Astrocyte (in vitro differentiated cells and primary cell): ENCODE data around the gene IQCN. TPM values are rescaled to one million over a fixed set of nuclear protein-coding genes. Genes with fewer than 3 reads are reported as not detected.

Experiments used
- DNase-seq: peaks from one replicate; pipeline ENCODE4 v3.0.0-alpha.2; 2010; ENCODE audit warnings: low read depth
- FAIRE-seq: peaks from 2 replicates; lab custom pipeline; 2011; peaks lifted over from hg19 to GRCh38; lab: Jason Lieb, UNC
- H2AFZ ChIP-seq: 2 replicates; pipeline ENCODE4 v1.6.0; 2012; ENCODE audit warnings: low read depth, low read length, inconsistent platforms
- H3K27ac ChIP-seq: 2 replicates; pipeline ENCODE4 v1.5.1; 2011; ENCODE audit warnings: low read depth, low read length, inconsistent platforms
- H3K27me3 ChIP-seq: 2 replicates; pipeline ENCODE4 v1.6.0; 2011; ENCODE audit warnings: low read length, inconsistent platforms; ENCODE audit not compliant: insufficient read depth
- H3K36me3 ChIP-seq: 2 replicates; pipeline ENCODE4 v1.5.1; 2011; ENCODE audit warnings: low read length, inconsistent platforms; ENCODE audit not compliant: insufficient read depth
- H3K4me1 ChIP-seq: 2 replicates; pipeline ENCODE4 v1.5.1; 2011; ENCODE audit warnings: low read length, inconsistent platforms; ENCODE audit not compliant: insufficient read depth
- H3K4me2 ChIP-seq: 2 replicates; pipeline ENCODE4 v1.6.0; 2012; ENCODE audit warnings: low read length, inconsistent platforms
- H3K4me3 ChIP-seq: 2 replicates; pipeline ENCODE4 v1.5.1; 2011; ENCODE audit warnings: low read depth, mild to moderate bottlenecking, low read length, inconsistent platforms; ENCODE audit not compliant: insufficient read depth
- H3K79me2 ChIP-seq: 2 replicates; pipeline ENCODE4 v1.6.0; 2012; ENCODE audit warnings: mild to moderate bottlenecking, low read length, inconsistent platforms; ENCODE audit not compliant: insufficient read depth
- H3K9ac ChIP-seq: 2 replicates; pipeline ENCODE4 v1.6.0; 2012; ENCODE audit warnings: mild to moderate bottlenecking, low read length, inconsistent platforms
- H3K9me3 ChIP-seq: 2 replicates; pipeline ENCODE4 v1.5.1; 2012; ENCODE audit warnings: low read depth, mild to moderate bottlenecking, low read length, inconsistent platforms; ENCODE audit not compliant: insufficient read depth
- H4K20me1 ChIP-seq: 2 replicates; pipeline ENCODE4 v1.6.0; 2012; ENCODE audit warnings: low read length, inconsistent platforms; ENCODE audit not compliant: insufficient read depth
- H3K27ac Mint-ChIP-seq: one replicate; pipeline ENCODE4 v1.8.0; 2021; ENCODE audit warnings: mild to moderate bottlenecking, mixed read lengths; ENCODE audit not compliant: unreplicated experiment
- H3K27me3 Mint-ChIP-seq: one replicate; pipeline ENCODE4 v1.8.0; 2021; ENCODE audit warnings: low read depth, mixed read lengths; ENCODE audit not compliant: unreplicated experiment
- H3K36me3 Mint-ChIP-seq: one replicate; pipeline ENCODE4 v1.8.0; 2021; ENCODE audit warnings: low read depth, mixed read lengths; ENCODE audit not compliant: unreplicated experiment
- H3K4me1 Mint-ChIP-seq: one replicate; pipeline ENCODE4 v1.8.0; 2021; ENCODE audit warnings: low read depth, mixed read lengths; ENCODE audit not compliant: unreplicated experiment
- H3K4me3 Mint-ChIP-seq: one replicate; pipeline ENCODE4 v1.8.0; 2021; ENCODE audit warnings: mild to moderate bottlenecking, moderate library complexity, mixed read lengths; ENCODE audit not compliant: unreplicated experiment
- H3K9me3 Mint-ChIP-seq: one replicate; pipeline ENCODE4 v1.8.0; 2021; ENCODE audit warnings: mild to moderate bottlenecking, mixed read lengths; ENCODE audit not compliant: unreplicated experiment
- EZH2 ChIP-seq: IDR thresholded peaks from 2 replicates; pipeline ENCODE4 v1.6.1; 2012; ENCODE audit warnings: mild to moderate bottlenecking, low read length, inconsistent platforms; ENCODE audit not compliant: insufficient read depth
- total RNA-seq: library from RNA; stranded (reverse); gene quantifications from 2 replicates; pipeline ENCODE4 v1.2.1, GENCODE V29; 2021
- TF ChIP-seq, protein P1 (sequence below): IDR thresholded peaks from 2 replicates; pipeline ENCODE4 v1.5.1; 2011; ENCODE audit warnings: low read depth, mild to moderate bottlenecking, inconsistent platforms, low read length, moderate library complexity; ENCODE audit not compliant: insufficient read depth

The IQCN gene
- total RNA-seq, 1 donor from 2014 or later, result 1.7 TPM

DNA sequence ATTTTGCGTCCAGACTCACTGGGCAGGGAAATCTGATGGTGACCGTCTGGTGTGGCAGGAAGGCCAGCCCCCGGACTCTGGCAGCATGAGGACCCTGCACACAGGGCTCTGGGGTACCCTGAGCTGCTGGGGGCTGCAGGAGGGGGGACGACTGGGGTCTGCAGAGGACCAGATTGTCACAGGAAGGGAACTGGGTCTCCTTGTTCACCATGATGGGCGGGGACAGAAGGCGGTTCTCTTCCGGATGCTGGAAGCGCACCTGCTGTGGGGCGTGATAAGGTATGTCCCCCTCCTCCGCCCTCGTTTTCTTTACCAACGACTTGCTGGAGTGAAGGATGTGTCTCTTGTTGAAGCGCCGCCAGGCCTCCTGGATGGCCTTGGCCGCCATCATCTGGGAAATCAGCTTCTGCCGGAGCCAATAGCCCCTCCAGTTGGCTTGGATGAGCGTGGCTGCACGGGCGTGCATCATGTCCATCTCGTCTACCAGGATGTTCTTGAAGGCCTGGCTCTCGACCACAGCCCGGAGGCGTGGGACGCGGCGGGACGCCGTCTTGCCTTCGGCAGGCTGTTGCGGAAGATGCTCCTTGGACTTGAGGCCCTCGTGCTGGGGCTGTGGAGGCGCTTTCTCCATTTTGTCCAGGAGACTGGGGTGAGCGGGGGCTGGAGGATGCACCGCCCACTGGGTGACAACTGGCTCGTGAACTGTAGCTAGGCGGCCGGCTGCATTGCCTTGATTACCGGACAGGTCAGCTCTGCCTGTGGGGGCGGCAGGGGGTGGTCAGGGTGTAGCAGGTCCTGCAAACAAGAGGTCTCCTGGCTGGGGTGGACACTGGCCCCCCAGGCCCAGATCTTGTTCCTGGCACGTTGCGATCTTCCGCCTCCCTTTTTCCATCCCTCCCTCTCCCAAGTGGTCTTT, 7.2 kb downstream of the IQCN start:
- peaks cover 3% of the 10 kb centered on the region for H3K9me3 Mint-ChIP-seq
- Histone ChIP-seq H3K9me3 (no peaks in the 10 kb centered on the region), H3K4me3 (no peak overlapping the region), H3K4me2 (no peak overlapping the region), H3K4me1 (peaks cover 4% of the 10 kb centered on the region), H2AFZ (no peak overlapping the region), H3K36me3 (no peaks in the 10 kb centered on the region), H3K27me3 (no peaks in the 10 kb centered on the region), H3K9ac (no peak overlapping the region), H3K79me2 (no peaks in the 10 kb centered on the region), H3K27ac (no peak overlapping the region), H4K20me1 (peaks cover 15% of the 10 kb centered on the region)
- no peaks in the 10 kb centered on the region for H3K4me1 Mint-ChIP-seq
- no peak overlapping the region for H3K27ac Mint-ChIP-seq
- no peak for DNase-seq
- H3K36me3 Mint-ChIP-seq, result peaks cover 26% of the 10 kb centered on the region
- FAIRE-seq, result no peak
- no peak overlapping the region for H3K4me3 Mint-ChIP-seq
- H3K27me3 Mint-ChIP-seq, result no peaks in the 10 kb centered on the region
- TF ChIP-seq, protein P1, sequence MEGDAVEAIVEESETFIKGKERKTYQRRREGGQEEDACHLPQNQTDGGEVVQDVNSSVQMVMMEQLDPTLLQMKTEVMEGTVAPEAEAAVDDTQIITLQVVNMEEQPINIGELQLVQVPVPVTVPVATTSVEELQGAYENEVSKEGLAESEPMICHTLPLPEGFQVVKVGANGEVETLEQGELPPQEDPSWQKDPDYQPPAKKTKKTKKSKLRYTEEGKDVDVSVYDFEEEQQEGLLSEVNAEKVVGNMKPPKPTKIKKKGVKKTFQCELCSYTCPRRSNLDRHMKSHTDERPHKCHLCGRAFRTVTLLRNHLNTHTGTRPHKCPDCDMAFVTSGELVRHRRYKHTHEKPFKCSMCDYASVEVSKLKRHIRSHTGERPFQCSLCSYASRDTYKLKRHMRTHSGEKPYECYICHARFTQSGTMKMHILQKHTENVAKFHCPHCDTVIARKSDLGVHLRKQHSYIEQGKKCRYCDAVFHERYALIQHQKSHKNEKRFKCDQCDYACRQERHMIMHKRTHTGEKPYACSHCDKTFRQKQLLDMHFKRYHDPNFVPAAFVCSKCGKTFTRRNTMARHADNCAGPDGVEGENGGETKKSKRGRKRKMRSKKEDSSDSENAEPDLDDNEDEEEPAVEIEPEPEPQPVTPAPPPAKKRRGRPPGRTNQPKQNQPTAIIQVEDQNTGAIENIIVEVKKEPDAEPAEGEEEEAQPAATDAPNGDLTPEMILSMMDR, result no peak
- TF ChIP-seq EZH2, result no peak

DNA sequence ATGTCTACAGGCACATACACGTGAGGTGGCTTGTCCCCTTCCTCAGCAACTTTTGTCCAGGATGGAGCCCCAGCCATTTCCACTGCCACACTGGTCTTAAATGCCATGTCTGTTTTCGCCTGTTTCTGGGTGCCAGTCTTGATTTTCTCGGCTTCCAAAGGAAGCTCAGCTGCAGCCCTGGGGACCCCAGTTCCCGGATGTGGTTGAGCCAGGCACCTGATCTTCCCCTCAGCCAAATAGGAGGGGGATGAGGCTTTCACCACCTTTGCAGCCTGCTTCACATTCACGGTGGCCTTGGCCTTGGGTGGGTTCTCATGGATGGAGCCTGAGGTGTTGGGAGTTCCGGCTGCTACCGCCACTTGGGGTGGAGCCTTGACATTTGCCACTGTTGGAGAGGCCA, 8.7 kb downstream of the IQCN start:
- H3K27ac Mint-ChIP-seq, result no peak overlapping the region
- H3K36me3 ChIP-seq, result no peaks in the 10 kb centered on the region
- no peak overlapping the region for H3K9ac ChIP-seq
- no peaks in the 10 kb centered on the region for H3K27me3 ChIP-seq
- H3K79me2 ChIP-seq, result no peaks in the 10 kb centered on the region
- no peak overlapping the region for H3K27ac ChIP-seq
- peaks cover 4% of the 10 kb centered on the region for H3K4me1 ChIP-seq
- H3K4me2 ChIP-seq, result no peak overlapping the region
- peaks cover 26% of the 10 kb centered on the region for H3K36me3 Mint-ChIP-seq
- no peak overlapping the region for H3K4me3 Mint-ChIP-seq
- no peak overlapping the region for H3K4me3 ChIP-seq
- peaks cover 7% of the 10 kb centered on the region for H3K9me3 Mint-ChIP-seq
- TF ChIP-seq, protein P1, result no peak
- TF ChIP-seq EZH2, result no peak
- no peak for DNase-seq
- no peaks in the 10 kb centered on the region for H3K27me3 Mint-ChIP-seq
- peaks cover 15% of the 10 kb centered on the region for H4K20me1 ChIP-seq
- no peak overlapping the region for H2AFZ ChIP-seq
- no peaks in the 10 kb centered on the region for H3K9me3 ChIP-seq
- no peaks in the 10 kb centered on the region for H3K4me1 Mint-ChIP-seq
- FAIRE-seq, result no peak
